ENCODE results near the gene RXFP1. TPM values are rescaled to one million over a fixed set of nuclear protein-coding genes. Genes with fewer than 3 reads are reported as not detected.

The RXFP1 gene
- polyA plus RNA-seq, 1 donor = 0.19 TPM

DNA sequence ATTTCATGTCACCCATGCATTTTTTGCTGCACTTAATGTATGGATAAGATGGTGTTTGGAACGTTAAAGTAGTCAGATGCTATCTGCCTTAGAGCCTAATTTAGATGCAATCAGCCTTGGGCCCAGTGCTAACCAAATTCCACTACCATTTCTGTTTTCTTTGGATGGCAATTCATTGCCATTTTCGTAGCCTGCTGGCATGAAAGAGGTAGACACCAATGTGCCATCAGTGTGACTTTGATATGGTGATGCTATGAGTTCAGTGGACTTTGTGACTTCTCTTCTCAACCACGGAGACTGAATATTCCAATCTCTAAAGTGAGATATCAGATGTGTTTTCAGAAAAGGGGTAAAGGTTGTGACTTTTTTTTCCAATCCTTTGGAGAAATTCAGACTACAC is 152.0 kb downstream of the RXFP1 start:
- DNase-seq = no peak

DNA sequence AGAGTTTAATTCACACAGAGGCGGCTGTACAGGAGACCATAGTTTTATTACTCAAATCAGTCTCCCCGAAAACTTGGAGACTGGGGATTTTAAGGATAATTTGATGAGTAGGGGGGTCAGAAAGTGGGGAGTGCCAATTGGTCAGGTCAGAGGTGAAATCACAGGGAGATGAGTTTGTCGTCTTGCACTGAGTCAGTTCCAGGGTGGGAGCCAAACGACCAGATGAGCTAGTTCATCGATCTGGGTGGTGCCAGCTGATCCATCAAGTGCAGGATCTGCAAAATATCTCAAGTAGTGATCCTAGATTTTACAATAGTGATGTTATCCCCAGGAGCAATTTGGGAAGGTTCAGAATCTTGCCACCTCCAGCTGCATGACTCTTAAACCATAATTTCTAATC is 154.4 kb downstream of the RXFP1 start:
- DNase-seq = no peak

DNA sequence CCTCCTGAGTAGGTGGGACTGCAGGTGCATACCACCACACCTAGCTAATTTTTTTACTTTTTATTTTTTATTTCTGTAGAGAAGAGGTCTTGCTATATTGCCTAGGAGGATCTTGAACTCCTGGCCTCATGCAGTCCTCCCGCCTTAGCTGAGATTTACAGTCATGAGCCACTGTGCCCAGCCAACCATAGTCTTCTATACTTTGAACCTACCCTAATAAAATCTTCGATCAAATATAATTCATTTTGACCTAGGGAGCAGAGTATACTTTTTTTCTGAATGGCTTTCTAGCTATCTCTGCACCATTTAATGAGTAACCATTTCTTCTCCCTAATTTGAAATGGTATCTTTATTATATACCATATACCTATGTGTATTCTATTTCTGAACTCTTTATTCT is 157.1 kb downstream of the RXFP1 start:
- DNase-seq = no peak

DNA sequence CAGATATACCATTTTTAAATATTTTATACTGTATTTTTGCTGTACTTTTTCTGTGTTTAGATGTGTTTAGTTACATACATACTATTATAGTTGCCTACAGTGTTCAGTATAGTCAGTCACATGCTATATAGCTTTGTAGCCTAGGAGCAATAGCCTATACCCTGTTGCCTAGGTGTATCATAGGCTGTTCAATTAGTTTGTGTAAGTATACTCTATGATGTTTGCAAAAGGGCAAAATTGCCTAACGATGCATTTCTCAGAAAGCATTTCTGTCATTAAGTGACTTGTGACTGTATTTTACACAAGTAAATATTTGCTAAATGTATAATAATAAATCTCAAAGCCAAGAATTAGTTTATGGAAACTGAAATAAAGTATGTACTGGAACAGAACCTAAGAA is 159.9 kb downstream of the RXFP1 start:
- DNase-seq = no peak

DNA sequence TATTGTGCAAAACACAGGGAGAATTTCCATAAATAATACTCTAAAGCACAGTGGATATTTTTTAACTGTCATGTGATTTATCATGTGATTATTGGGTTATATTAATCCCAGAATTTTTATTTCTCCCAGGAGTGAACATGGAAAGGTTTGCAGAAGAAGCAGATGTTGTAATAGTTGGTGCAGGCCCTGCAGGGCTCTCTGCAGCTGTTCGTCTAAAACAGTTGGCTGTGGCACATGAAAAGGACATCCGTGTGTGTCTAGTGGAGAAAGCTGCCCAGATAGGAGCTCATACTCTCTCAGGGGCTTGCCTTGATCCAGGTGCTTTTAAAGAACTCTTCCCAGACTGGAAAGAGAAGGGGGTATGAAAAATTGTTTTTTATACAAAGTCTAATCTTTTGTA is 160.4 kb downstream of the RXFP1 start:
- DNase-seq = peak; percentile 10

DNA sequence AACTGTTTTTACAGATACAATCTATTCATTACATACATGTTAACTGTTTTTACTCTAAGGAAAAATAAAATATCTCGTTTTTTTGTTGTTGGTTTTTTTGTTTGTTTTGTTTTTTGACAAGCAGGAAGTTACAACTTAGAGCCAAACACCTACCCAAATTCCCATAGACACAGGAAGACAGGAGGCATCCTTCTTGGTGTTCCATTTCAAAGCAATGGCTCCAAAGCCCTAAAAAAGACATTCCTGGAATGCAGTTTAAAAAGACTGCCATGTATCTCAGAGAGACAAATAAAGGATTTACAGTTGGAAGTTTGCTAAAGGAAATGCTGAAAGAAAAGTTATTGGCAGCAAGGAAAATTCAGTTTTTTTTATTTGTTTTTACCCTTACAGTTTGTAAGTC is 167.1 kb downstream of the RXFP1 start:
- DNase-seq = no peak

Other genes with a start within 250 kb of the RXFP1 start
- gene C4orf46, start 150.0 kb downstream of the RXFP1 start, polyA plus RNA-seq (ENCODE audit: insufficient read length) = 15.6 TPM
- 17.6 TPM for gene ETFDH, start 150.4 kb downstream of the RXFP1 start, polyA plus RNA-seq (ENCODE audit: insufficient read length)
- 44.8 TPM for gene PPID, start 201.5 kb downstream of the RXFP1 start, polyA plus RNA-seq (ENCODE audit: insufficient read length)
- gene FNIP2, start 247.1 kb downstream of the RXFP1 start, polyA plus RNA-seq (ENCODE audit: insufficient read length) = 12.7 TPM

Measured in hindlimb muscle (tissue), 1 donor.